ENCODE measurements around the gene AZGP1.
A peak's percentile ranks its signal among the peaks of the same experiment; 100 is the strongest.

DNA sequence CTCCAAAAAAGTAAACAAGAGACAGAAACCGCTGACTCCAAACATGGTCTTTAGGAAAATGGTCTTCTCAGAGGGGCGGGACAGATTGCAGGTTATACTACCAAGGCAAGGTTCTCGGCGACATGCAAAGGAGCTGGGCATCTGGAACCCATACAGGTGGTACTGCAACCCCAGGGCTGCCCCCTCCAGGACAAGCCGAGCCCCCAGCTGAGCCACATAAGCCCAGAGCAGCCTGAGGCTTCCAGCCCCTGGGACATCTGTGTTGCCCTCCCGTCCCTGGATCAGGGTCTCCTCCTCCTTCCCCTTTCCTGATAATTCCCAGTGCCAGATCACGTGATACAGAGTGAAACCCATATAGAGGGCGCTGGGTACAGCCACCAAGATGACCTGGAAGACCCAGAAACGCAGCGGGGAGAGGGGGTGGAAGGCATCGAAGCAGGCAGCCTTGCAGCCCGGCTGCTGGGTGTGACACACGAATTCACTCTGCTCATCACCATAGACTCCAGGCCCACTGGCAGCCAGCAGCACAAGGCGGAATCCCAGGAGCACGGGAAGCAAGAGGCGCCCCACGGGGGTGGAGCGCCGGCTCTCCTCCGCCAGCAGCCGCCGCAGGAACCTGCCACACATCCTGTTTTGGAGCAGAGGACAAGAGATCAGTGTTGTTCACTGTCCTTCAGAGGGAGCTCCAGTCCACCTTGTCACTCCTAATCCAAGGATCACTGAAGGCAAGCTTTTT, 46.7 kb downstream of the AZGP1 start, which contains the start of gene GJC3:
- TF ChIP-seq, protein P1, sequence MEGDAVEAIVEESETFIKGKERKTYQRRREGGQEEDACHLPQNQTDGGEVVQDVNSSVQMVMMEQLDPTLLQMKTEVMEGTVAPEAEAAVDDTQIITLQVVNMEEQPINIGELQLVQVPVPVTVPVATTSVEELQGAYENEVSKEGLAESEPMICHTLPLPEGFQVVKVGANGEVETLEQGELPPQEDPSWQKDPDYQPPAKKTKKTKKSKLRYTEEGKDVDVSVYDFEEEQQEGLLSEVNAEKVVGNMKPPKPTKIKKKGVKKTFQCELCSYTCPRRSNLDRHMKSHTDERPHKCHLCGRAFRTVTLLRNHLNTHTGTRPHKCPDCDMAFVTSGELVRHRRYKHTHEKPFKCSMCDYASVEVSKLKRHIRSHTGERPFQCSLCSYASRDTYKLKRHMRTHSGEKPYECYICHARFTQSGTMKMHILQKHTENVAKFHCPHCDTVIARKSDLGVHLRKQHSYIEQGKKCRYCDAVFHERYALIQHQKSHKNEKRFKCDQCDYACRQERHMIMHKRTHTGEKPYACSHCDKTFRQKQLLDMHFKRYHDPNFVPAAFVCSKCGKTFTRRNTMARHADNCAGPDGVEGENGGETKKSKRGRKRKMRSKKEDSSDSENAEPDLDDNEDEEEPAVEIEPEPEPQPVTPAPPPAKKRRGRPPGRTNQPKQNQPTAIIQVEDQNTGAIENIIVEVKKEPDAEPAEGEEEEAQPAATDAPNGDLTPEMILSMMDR (IDR thresholded peaks at IDR 0.05), result peak; percentile 23 to 71 (median 53)
- TF ChIP-seq POLR2A (IDR thresholded peaks at IDR 0.05), result peak in 1 of 2 donors; percentile 22
